Panc1 (cell line): Measurements from ENCODE around the gene RPS6KA4.

Experiments used
- CTCF ChIP-seq: fragments of 450-650 bp; IDR thresholded peaks from 2 replicates; pipeline ENCODE4 v1.5.1; 2017; ENCODE audit warnings: mild to moderate bottlenecking
- POLR2AphosphoS5 ChIP-seq: IDR thresholded peaks from 2 replicates; pipeline ENCODE4 v1.6.1; 2012; ENCODE audit warnings: mild to moderate bottlenecking, low read depth, low read length, moderate library complexity
- REST ChIP-seq, 2 experiments: IDR thresholded peaks; 2 replicates each; pipeline ENCODE4 v1.6.1; 2011 to 2012; ENCODE audit warnings: low read depth in 2 of 2, control low read depth in 1 of 2, low read length in 1 of 2, mild to moderate bottlenecking in 1 of 2, moderate library complexity in 1 of 2; ENCODE audit not compliant: insufficient read depth in 1 of 2
- SIN3A ChIP-seq: IDR thresholded peaks from 2 replicates; pipeline ENCODE4 v1.6.1; 2012; ENCODE audit warnings: low read depth, mild to moderate bottlenecking, low read length, moderate library complexity, borderline replicate concordance; ENCODE audit not compliant: insufficient read depth
- TCF7L2 ChIP-seq: IDR thresholded peaks from 2 replicates; pipeline ENCODE4 v1.6.1; 2011; ENCODE audit warnings: mild to moderate bottlenecking, low read depth, low read length, inconsistent platforms

GRCh38 chr11:64312947-64313346, 46.0 kb upstream of the RPS6KA4 start:
- no peak for TF ChIP-seq CTCF
- no peak for TF ChIP-seq POLR2AphosphoS5
- no peak for TF ChIP-seq SIN3A
- TF ChIP-seq REST (IDR thresholded peaks at IDR 0.05; ENCODE audit: insufficient read depth in 1 of 2, low read depth in 2 of 2, low read length in 1 of 2), result no peak
- TF ChIP-seq TCF7L2, result no peak
